GM19239 (cell line): ENCODE results near the gene SYNDIG1.

Source experiments
- DNase-seq: peaks from one replicate; pipeline ENCODE4 v3.0.0; 2011; ENCODE audit warnings: low spot score; ENCODE audit not compliant: insufficient read length
- FAIRE-seq: peaks from 2 replicates; lab custom pipeline; 2011; peaks lifted over from hg19 to GRCh38; lab: Jason Lieb, UNC

The SYNDIG1 gene

GRCh38 chr20:24647713-24648112, 178.3 kb downstream of the SYNDIG1 start:
- FAIRE-seq (no peak), DNase-seq (no peak)

- FAIRE-seq (no peak), DNase-seq (no peak)
Measured at GRCh38 chr20:24648481-24648880, 179.1 kb downstream of the SYNDIG1 start.

GRCh38 chr20:24648919-24649318, 179.5 kb downstream of the SYNDIG1 start:
- FAIRE-seq (peak; percentile 11), DNase-seq (no peak)

GRCh38 chr20:24649787-24650490, 180.5 kb downstream of the SYNDIG1 start:
- DNase-seq (no peak), FAIRE-seq (no peak)

- DNase-seq, result no peak
- FAIRE-seq, result no peak
Measured at GRCh38 chr20:24651171-24651975, 181.9 kb downstream of the SYNDIG1 start.

- DNase-seq, result no peak
- FAIRE-seq, result no peak
Measured at GRCh38 chr20:24651976-24652345, 182.5 kb downstream of the SYNDIG1 start.

- DNase-seq, result no peak
Measured at GRCh38 chr20:24653306-24653705, 183.9 kb downstream of the SYNDIG1 start.

GRCh38 chr20:24654425-24654824, 185.0 kb downstream of the SYNDIG1 start:
- FAIRE-seq (no peak), DNase-seq (no peak)

More at GRCh38 chr20:24653306-24653705, 183.9 kb downstream of the SYNDIG1 start:
- FAIRE-seq, result no peak

- DNase-seq, result no peak
- FAIRE-seq, result no peak
Measured at GRCh38 chr20:24656391-24656790, 187.0 kb downstream of the SYNDIG1 start.

GRCh38 chr20:24657196-24657595, 187.8 kb downstream of the SYNDIG1 start:
- FAIRE-seq (no peak), DNase-seq (no peak)

GRCh38 chr20:24657878-24658620, 188.6 kb downstream of the SYNDIG1 start:
- no peak for DNase-seq
- FAIRE-seq, result no peak

- DNase-seq (no peak), FAIRE-seq (no peak)
Measured at GRCh38 chr20:24658920-24659660, 189.7 kb downstream of the SYNDIG1 start.

- no peak for FAIRE-seq
- DNase-seq, result no peak
Measured at GRCh38 chr20:24659835-24660234, 190.4 kb downstream of the SYNDIG1 start.

GRCh38 chr20:24660651-24661050, 191.2 kb downstream of the SYNDIG1 start:
- FAIRE-seq (no peak), DNase-seq (no peak)

- FAIRE-seq (no peak), DNase-seq (no peak)
Measured at GRCh38 chr20:24661255-24661654, 191.8 kb downstream of the SYNDIG1 start.

GRCh38 chr20:24662322-24662721, 192.9 kb downstream of the SYNDIG1 start:
- FAIRE-seq, result no peak
- DNase-seq, result no peak

GRCh38 chr20:24662752-24663365, 193.4 kb downstream of the SYNDIG1 start:
- DNase-seq (no peak), FAIRE-seq (no peak)

GRCh38 chr20:24663496-24663895, 194.1 kb downstream of the SYNDIG1 start:
- no peak for DNase-seq
- FAIRE-seq, result no peak

GRCh38 chr20:24664266-24664986, 195.0 kb downstream of the SYNDIG1 start:
- FAIRE-seq (no peak), DNase-seq (no peak)
